Left ventricle myocardium superior (tissue), 1 donor: ENCODE data around the gene GTSF1L. TPM values are rescaled to one million over a fixed set of nuclear protein-coding genes. Genes with fewer than 3 reads are reported as not detected.
A peak's percentile ranks its signal among the peaks of the same experiment; 100 is the strongest.

ENCODE experiments used
- ATAC-seq: fragments of 200-7000 bp; cut with Tn5 transposase; one replicate; pipeline ENCODE4 v1.9.1; 2020; ENCODE audit warnings: mild to moderate bottlenecking, moderate library complexity
- DNase-seq: peaks from one replicate; pipeline ENCODE4 v3.0.0-alpha.2; 2020
- intact Hi-C: fragments of 100-400 bp; cut with micrococcal nuclease; formaldehyde crosslinking; loops from one replicate; pipeline ENCODE4 v1.11.0; 2022
- total RNA-seq: library from RNA; stranded (reverse); fragmentation: NEBNext Ultra II Directional; extraction: Animal tissue kit (Norgen Biotek cat#: 25700); gene quantifications from one replicate; pipeline ENCODE4 v1.2.1, GENCODE V29; 2021
- donor health status: DM: no; HTN: yes; CAD: no; lungs with severe emphysema.

The GTSF1L gene
- total RNA-seq, 1 donor from 2014 or later, result not detected

GRCh38 chr20:43749734-43750294 is 23.0 kb upstream of the GTSF1L start:
- ATAC-seq, result peak; percentile 90
- intact Hi-C loops, result loop anchor here (2.0 kb wide), 1 partner anchor 331 kb away; no protein-coding TSS in a partner anchor
- DNase-seq, result peak; percentile 87

GRCh38 chr20:43748274-43748673 is 21.5 kb upstream of the GTSF1L start:
- no peak for ATAC-seq
- DNase-seq, result no peak
- intact Hi-C loops, result no loop called here

GRCh38 chr20:43746344-43747137 is 19.7 kb upstream of the GTSF1L start:
- ATAC-seq (no peak), DNase-seq (no peak)
- intact Hi-C loops, result no loop called here

GRCh38 chr20:43744966-43745730 is 18.3 kb upstream of the GTSF1L start:
- DNase-seq, result no peak
- intact Hi-C loops, result no loop called here
- no peak for ATAC-seq

GRCh38 chr20:43744151-43744611 is 17.4 kb upstream of the GTSF1L start:
- no peak for DNase-seq

DNA sequence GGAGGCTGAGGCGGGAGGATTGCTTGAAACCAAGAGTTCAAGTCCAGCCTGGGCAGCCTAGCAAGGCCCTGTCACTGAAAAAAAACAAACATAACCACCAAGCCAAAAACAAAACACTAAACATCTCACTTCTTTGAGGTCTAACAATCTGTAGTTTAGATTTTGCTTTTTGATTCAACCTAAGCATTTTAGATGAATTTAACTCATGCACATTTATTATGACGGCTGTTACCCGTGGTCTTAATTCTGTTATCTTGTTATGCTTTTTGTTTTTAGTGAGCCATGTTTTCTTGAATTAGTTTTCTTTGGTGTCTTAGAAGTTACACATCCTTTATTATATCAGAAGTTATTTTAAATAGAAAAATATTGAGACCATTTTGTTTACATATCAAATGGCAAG is 13.8 kb upstream of the GTSF1L start:
- ATAC-seq (no peak), DNase-seq (no peak)
- intact Hi-C loops, result no loop called here

More at GRCh38 chr20:43744151-43744611, 17.4 kb upstream of the GTSF1L start:
- intact Hi-C loops, result no loop called here
- no peak for ATAC-seq

DNA sequence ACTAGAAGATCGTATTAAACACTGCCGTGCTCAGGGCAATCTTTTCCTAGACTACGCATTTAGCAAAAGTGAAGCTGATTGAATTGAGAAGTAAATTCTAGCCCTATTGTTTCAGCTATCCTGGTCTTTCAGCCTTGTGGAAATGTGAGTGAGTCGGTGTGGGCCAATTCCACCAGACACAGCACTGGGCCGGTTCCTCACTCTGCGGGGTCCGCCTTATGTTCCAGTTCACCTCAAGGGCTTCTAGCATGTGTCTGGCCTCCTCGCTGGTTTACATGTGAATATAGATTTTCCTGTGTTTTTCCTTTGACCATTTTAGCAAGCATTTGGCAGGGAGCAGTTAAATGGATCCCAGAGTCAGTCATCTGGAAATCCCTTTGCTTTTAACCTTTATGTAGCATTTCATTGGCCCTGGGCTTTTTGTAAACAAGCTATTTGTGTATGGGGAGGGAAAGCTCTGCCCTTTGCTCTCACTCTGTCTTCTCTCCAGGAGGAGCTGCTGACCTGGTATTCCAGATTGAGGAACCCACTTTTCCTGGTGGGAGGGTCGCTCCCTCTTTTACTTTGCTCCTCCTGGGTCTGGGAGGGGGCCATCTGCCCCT is 12.4 kb upstream of the GTSF1L start:
- no peak for DNase-seq
- intact Hi-C loops, result no loop called here
- no peak for ATAC-seq

- DNase-seq (no peak), ATAC-seq (no peak)
- intact Hi-C loops, result no loop called here
These were observed 11.1 kb upstream of the GTSF1L start for GRCh38 chr20:43737925-43738324.

- no peak for DNase-seq
- ATAC-seq, result no peak
- intact Hi-C loops, result no loop called here
These were observed 9.9 kb upstream of the GTSF1L start for GRCh38 chr20:43736588-43737158.

DNA sequence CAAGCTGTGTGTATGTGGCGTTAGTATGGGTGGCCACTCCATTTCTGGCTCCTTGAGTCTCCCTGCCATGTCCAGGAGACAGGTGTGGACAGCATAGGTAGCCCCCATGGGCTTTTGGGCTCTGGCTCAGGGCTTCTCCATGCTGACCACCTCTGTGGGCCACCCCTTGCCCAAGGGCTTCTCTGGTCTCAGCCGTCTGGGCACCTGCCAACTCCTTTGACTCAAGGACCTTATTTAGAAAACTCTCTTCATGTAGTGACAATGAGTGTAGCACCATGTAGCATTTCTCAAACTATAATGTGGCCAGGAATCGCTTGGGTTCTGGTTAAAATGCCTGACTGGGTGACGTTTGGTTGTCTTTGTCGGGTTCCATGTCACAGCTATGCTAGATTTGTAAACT is 5.1 kb upstream of the GTSF1L start:
- ATAC-seq (no peak), DNase-seq (no peak)
- intact Hi-C loops, result no loop called here

DNA sequence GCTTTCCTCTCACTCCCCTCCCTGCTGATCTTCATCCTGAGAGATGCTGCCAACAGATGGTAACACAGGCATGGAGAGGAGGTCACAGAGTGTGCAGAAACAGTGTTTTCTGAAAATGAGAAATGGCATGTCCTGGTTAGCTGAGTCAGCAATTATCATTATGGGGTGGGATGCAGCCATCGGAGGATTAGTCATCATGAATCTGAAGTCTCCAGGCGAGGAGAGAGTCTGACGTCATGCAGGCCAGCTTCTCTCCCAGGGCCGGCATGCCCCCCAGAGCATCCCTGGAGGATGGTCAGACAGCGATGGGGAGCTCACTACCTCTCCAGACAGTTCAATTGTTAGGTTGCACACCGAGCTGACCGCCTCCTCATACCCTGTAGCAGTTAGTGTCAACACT is 4.7 kb upstream of the GTSF1L start:
- no peak for ATAC-seq
- DNase-seq, result no peak
- intact Hi-C loops, result no loop called here

GRCh38 chr20:43728686-43729255 is 2.0 kb upstream of the GTSF1L start:
- ATAC-seq, result no peak
- DNase-seq, result no peak
- intact Hi-C loops, result no loop called here

DNA sequence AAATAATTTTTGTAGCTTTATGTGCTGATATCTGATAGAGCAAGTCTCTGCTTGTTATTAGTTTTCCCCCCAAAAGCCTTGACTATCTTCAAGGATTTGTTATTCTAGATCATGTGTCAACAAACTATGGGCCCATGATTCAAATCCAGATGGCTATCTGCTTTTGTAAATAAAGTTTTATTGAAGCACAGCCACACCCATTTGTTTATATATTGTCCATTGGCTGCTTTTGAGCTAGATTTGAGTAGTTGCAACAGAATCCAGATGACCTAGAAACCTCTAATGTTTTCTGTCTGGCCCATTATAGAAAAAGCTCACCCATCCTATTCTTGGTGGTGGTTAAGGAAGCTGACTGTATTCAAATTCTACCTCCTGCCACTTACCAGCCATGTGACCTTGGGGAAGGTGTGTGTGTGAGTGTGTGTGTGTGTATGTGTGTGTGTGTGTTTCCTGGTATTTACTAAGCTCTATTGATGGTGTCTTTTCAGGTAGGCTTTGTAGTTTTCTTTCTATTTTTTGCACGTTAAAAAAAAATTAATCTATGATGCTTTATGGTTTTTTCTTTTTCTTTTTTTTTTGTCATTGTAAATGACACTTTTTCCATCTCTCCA is 1.3 kb upstream of the GTSF1L start:
- DNase-seq, result no peak
- ATAC-seq, result no peak
- intact Hi-C loops, result no loop called here

GRCh38 chr20:43726333-43726732 is 469 bp downstream of the GTSF1L start:
- intact Hi-C loops, result no loop called here
- DNase-seq, result no peak
- no peak for ATAC-seq

DNA sequence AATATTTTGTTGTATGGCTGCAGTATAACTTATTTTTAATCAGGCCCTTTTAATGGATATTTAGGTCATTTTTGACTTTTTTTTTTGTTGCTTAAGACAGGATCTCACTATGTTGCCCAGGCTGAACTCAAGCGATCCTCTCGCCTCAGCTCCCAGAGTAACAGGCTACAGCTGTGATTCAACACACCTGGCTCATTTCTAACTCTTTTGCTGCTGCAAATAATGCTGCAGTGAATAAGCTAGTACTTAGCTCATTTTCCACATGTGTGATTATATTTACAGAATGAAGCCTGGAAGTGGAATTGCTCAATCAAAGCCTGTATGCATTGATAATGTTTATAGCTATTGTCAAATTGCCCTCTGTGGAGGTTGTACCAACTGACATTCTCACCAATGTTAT is 1.1 kb downstream of the GTSF1L start:
- intact Hi-C loops, result no loop called here
- ATAC-seq (no peak), DNase-seq (no peak)

GRCh38 chr20:43724383-43724782 is 2.4 kb downstream of the GTSF1L start:
- DNase-seq, result no peak
- no peak for ATAC-seq
- intact Hi-C loops, result no loop called here

DNA sequence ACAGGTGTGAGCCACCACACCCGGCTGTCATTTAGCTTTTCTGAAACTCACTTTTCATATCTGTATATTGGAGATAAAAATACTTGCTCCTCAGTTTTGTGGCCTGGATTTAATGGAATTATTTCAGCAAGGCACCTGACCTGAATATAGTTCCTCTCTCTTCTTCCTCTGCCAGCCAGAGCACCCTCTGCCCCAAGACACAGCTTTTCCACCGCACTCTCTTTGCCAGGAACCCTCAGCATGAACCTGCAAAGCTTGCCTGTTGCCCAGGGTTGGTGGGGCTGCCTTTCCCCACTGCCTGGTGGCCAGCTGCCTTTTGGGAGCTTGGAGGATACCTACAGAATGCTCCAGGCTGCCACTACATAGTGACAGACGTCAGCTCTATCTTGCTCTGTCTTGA is 3.1 kb downstream of the GTSF1L start:
- ATAC-seq, result no peak
- intact Hi-C loops, result no loop called here

DNA sequence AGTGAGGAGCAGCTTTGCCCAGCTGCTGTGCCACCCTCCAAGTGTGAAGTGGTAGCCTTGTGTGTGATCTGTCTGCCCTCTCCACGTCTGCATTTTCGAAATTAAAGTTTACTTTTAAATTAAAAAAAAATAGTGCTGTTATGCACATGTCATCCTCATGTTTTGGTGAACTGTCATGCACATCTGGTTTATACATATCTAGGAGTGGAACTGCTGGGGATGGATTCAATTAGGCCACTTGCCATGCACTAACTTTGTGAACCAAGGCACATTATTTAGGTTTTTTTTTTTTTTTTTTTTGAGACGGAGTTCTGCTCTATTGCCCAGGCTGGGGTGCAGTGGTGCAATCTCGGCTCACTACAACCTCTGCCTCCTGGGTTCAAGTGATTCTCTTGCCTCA is 3.6 kb downstream of the GTSF1L start:
- intact Hi-C loops, result no loop called here
- DNase-seq, result no peak
- no peak for ATAC-seq

More for the DNA sequence above, 3.1 kb downstream of the GTSF1L start:
- no peak for DNase-seq

GRCh38 chr20:43722153-43722505 is 4.7 kb downstream of the GTSF1L start:
- intact Hi-C loops, result no loop called here
- ATAC-seq (no peak), DNase-seq (no peak)
